A673 (cell line): ENCODE results near the gene HOXB8.

Experiments
- EZH2 ChIP-seq: fragments of 200-600 bp; sonication (generic); IDR thresholded peaks from 2 replicates; pipeline ENCODE4 v1.6.1; 2017; ENCODE audit warnings: borderline replicate concordance, low read depth, mild to moderate bottlenecking, mixed read lengths, antibody characterized with exemption, low read length; ENCODE audit not compliant: poor library complexity, severe bottlenecking
- TF ChIP-seq, protein P1 (sequence below): fragments of 300-800, 200-600 bp; sonication (generic); conservative IDR thresholded peaks from 2 replicates; pipeline ENCODE4 v1.5.1; 2017; ENCODE audit warnings: low read depth, mild to moderate bottlenecking, antibody characterized with exemption, low read length, moderate library complexity, mixed read lengths

DNA sequence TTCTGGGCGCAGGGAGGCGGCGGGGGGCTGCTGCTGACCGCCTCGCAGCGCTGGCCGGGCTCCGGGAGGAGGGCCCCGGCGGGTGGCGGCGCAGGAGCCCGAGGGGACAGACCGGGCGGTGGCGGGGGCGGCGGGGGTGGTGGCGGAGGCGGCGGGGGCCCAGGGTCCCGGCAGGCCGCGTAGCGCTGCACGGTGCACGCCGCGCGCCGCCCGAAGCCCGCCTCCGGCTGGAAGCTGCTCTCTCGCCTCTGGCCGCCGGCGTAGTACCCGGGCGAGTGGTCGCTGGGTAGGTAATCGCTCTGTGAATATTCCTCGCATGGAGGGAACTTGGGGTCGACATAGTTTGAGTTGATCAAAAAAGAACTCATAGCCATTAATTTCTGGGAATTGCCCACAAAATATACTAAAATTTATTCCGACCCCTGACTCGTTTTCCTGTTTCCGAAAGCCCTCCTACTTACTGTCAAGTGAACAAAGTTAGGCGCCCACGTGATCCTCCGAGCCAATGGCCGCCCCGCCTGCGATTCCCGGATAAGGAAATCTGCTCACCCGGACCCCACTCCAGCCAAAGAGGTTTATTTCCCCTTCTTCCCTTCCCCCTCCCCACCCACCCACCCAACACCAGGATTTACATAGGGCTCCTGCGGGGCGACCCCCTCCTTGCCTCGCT lies 37.0 kb downstream of the HOXB8 start, which contains the start of gene HOXB4:
- TF ChIP-seq, protein P1, sequence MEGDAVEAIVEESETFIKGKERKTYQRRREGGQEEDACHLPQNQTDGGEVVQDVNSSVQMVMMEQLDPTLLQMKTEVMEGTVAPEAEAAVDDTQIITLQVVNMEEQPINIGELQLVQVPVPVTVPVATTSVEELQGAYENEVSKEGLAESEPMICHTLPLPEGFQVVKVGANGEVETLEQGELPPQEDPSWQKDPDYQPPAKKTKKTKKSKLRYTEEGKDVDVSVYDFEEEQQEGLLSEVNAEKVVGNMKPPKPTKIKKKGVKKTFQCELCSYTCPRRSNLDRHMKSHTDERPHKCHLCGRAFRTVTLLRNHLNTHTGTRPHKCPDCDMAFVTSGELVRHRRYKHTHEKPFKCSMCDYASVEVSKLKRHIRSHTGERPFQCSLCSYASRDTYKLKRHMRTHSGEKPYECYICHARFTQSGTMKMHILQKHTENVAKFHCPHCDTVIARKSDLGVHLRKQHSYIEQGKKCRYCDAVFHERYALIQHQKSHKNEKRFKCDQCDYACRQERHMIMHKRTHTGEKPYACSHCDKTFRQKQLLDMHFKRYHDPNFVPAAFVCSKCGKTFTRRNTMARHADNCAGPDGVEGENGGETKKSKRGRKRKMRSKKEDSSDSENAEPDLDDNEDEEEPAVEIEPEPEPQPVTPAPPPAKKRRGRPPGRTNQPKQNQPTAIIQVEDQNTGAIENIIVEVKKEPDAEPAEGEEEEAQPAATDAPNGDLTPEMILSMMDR, result no peak
- TF ChIP-seq EZH2, result no peak
